ENCODE results near the gene DPF3.
A peak's percentile ranks its signal among the peaks of the same experiment; 100 is the strongest.

The DPF3 gene

GRCh38 chr14:72893636-72894322 is at the start of gene DPF3:
Gene DPF3 (minus strand): TSS chr14:72894101. CDS start chr14:72894088, 13 bp downstream.
- DNase-seq (ENCODE audit: low read depth), result peak; percentile 94

- no peak for DNase-seq (ENCODE audit: low read depth)
These were observed 49.0 kb upstream of the DPF3 start for GRCh38 chr14:72942934-72943333.

GRCh38 chr14:72941286-72941985 is 47.5 kb upstream of the DPF3 start:
- no peak for DNase-seq (ENCODE audit: low read depth)

GRCh38 chr14:72939630-72940029 is 45.7 kb upstream of the DPF3 start:
- DNase-seq (ENCODE audit: low read depth), result no peak

- DNase-seq (ENCODE audit: low read depth), result no peak
These were observed 39.0 kb upstream of the DPF3 start for GRCh38 chr14:72932893-72933292.

GRCh38 chr14:72929316-72930080 is 35.6 kb upstream of the DPF3 start:
- no peak for DNase-seq (ENCODE audit: low read depth)

GRCh38 chr14:72928872-72929271 is 35.0 kb upstream of the DPF3 start:
- DNase-seq (ENCODE audit: low read depth), result no peak

GRCh38 chr14:72926292-72927028 is 32.6 kb upstream of the DPF3 start, which contains the start of gene DCAF4:
Gene DCAF4 (plus strand): TSS chr14:72926464. CDS start chr14:72937979, 11,515 bp downstream.
- DNase-seq (ENCODE audit: low read depth), result peak; percentile 99

GRCh38 chr14:72925815-72926291 is 32.0 kb upstream of the DPF3 start:
- DNase-seq (ENCODE audit: low read depth), result no peak

GRCh38 chr14:72925171-72925759 is 31.4 kb upstream of the DPF3 start:
- DNase-seq (ENCODE audit: low read depth), result no peak

GRCh38 chr14:72924337-72924736 is 30.4 kb upstream of the DPF3 start:
- DNase-seq (ENCODE audit: low read depth), result no peak

- no peak for DNase-seq (ENCODE audit: low read depth)
These were observed 27.5 kb upstream of the DPF3 start for GRCh38 chr14:72921396-72921795.

- DNase-seq (ENCODE audit: low read depth), result no peak
These were observed 26.1 kb upstream of the DPF3 start for GRCh38 chr14:72920008-72920407.

- DNase-seq (ENCODE audit: low read depth), result no peak
These were observed 23.3 kb upstream of the DPF3 start for GRCh38 chr14:72917094-72917802.

- DNase-seq (ENCODE audit: low read depth), result no peak
These were observed 22.3 kb upstream of the DPF3 start for GRCh38 chr14:72916174-72916573.

GRCh38 chr14:72913809-72914208 is 19.9 kb upstream of the DPF3 start:
- no peak for DNase-seq (ENCODE audit: low read depth)

GRCh38 chr14:72909163-72909562 is 15.3 kb upstream of the DPF3 start:
- DNase-seq (ENCODE audit: low read depth), result no peak

- no peak for DNase-seq (ENCODE audit: low read depth)
These were observed 14.0 kb upstream of the DPF3 start for GRCh38 chr14:72907886-72908285.

GRCh38 chr14:72906879-72907278 is 13.0 kb upstream of the DPF3 start:
- DNase-seq (ENCODE audit: low read depth), result no peak

- DNase-seq (ENCODE audit: low read depth), result no peak
These were observed 12.4 kb upstream of the DPF3 start for GRCh38 chr14:72906316-72906715.

Measured in stromal cell of bone marrow (primary cell).